Mononuclear cell (primary cell): ENCODE measurements around the gene AFG1L. TPM values are rescaled to one million over a fixed set of nuclear protein-coding genes. Genes with fewer than 3 reads are reported as not detected.

Experiments used
- total RNA-seq: library from RNA; depleted of rRNA; stranded (reverse); fragments of >200 nt; gene quantifications from one replicate; pipeline ENCODE4 v1.2.3, GENCODE V29; 2012

Gene AFG1L
- total RNA-seq, 1 donor: 3.0 TPM

Other genes starting within 250 kb of the AFG1L start
- gene OSTM1, start 220.3 kb upstream of the AFG1L start, total RNA-seq: 15.3 TPM
- gene NR2E1, start 129.0 kb upstream of the AFG1L start, total RNA-seq: not detected
- 140 TPM for gene SNX3, start 34.0 kb upstream of the AFG1L start, total RNA-seq